GM18873 (cell line): ENCODE results near the gene PPP1R10.
A peak's percentile ranks its signal among the peaks of the same experiment; 100 is the strongest.
"Not testable (repeated sequence)": the region's sequence is repeated elsewhere in the genome, so short reads cannot be mapped to it uniquely, and the experiment has no call there.

Experiments
- ATAC-seq: cut with Tn5 transposase; IDR thresholded peaks from one replicate; pipeline ENCODE4 v1.9.1; 2021; ENCODE audit warnings: mild to moderate bottlenecking, moderate library complexity, moderate number of reproducible peaks; ENCODE audit not compliant: unreplicated experiment, low FRiP score

The PPP1R10 gene

GRCh38 chr6:30616811-30617564, at the start of gene PPP1R10:
PPP1R10 (minus strand) TSS chr6:30617243; CDS start chr6:30609944, 7,299 bp downstream.
- peak; percentile 78 for ATAC-seq

- not testable (repeated sequence) for ATAC-seq
Observed at GRCh38 chr6:30666300-30666699, 49.3 kb upstream of the PPP1R10 start.

- no peak for ATAC-seq
Observed at GRCh38 chr6:30664994-30665767, 48.1 kb upstream of the PPP1R10 start.

- ATAC-seq = not testable (repeated sequence)
Observed at GRCh38 chr6:30657922-30658321, 40.9 kb upstream of the PPP1R10 start.

- ATAC-seq = no peak
Observed at GRCh38 chr6:30657454-30657853, 40.4 kb upstream of the PPP1R10 start.

GRCh38 chr6:30656513-30656912, 39.5 kb upstream of the PPP1R10 start:
- no peak for ATAC-seq

- ATAC-seq = no peak
Observed at GRCh38 chr6:30655743-30656094, 38.7 kb upstream of the PPP1R10 start.

- ATAC-seq = no peak
Observed at GRCh38 chr6:30654798-30655742, 38.0 kb upstream of the PPP1R10 start.

GRCh38 chr6:30651143-30651542, 34.1 kb upstream of the PPP1R10 start:
- ATAC-seq = no peak

GRCh38 chr6:30647242-30648116, 30.4 kb upstream of the PPP1R10 start:
- ATAC-seq = peak; percentile 37

- ATAC-seq = peak; percentile 38
Observed at GRCh38 chr6:30646450-30647241, 29.6 kb upstream of the PPP1R10 start, which contains the start of gene C6orf136. C6orf136 (plus strand) TSS chr6:30647133; CDS start chr6:30647232, 99 bp downstream.

- ATAC-seq = no peak
Observed at GRCh38 chr6:30645989-30646388, 28.9 kb upstream of the PPP1R10 start.

GRCh38 chr6:30644769-30645168, 27.7 kb upstream of the PPP1R10 start:
- no peak for ATAC-seq

- ATAC-seq = no peak
Observed at GRCh38 chr6:30643656-30644055, 26.6 kb upstream of the PPP1R10 start.

GRCh38 chr6:30641048-30641447, 24.0 kb upstream of the PPP1R10 start:
- no peak for ATAC-seq

- ATAC-seq = no peak
Observed at GRCh38 chr6:30640481-30640880, 23.4 kb upstream of the PPP1R10 start.

- no peak for ATAC-seq
Observed at GRCh38 chr6:30635834-30636233, 18.8 kb upstream of the PPP1R10 start.

- no peak for ATAC-seq
Observed at GRCh38 chr6:30626484-30627366, 9.7 kb upstream of the PPP1R10 start, which contains the start of gene ATAT1. ATAT1 (plus strand) TSS chr6:30626874.
